ENCODE data around the gene PHF24.

- TF ChIP-seq E2F1 (CRISPR knock-in tag; IDR thresholded peaks at IDR 0.05) (no peak), NCOA5 (CRISPR knock-in tag; IDR thresholded peaks at IDR 0.05) (no peak), MTA3 (CRISPR knock-in tag; IDR thresholded peaks at IDR 0.05) (no peak), POLR2A (IDR thresholded peaks at IDR 0.05; ENCODE audit: insufficient read depth in 1 of 2, low read depth in 2 of 2, low read length in 2 of 2) (no peak), ZNF569 (CRISPR knock-in tag; IDR thresholded peaks at IDR 0.05; ENCODE audit: borderline replicate concordance) (no peak), HMG20A (CRISPR knock-in tag; IDR thresholded peaks at IDR 0.05; ENCODE audit: borderline replicate concordance) (no peak), FOXK1 (CRISPR knock-in tag; IDR thresholded peaks at IDR 0.05; ENCODE audit: borderline replicate concordance, low read depth) (no peak), ZNF274 (CRISPR knock-in tag; IDR thresholded peaks at IDR 0.05) (no peak), ZNF672 (CRISPR knock-in tag; IDR thresholded peaks at IDR 0.05) (no peak), ZNF362 (CRISPR knock-in tag; IDR thresholded peaks at IDR 0.05; ENCODE audit: borderline replicate concordance) (no peak), AFF4 (CRISPR knock-in tag; IDR thresholded peaks at IDR 0.05) (no peak), MAF1 (CRISPR knock-in tag; IDR thresholded peaks at IDR 0.05; ENCODE audit: borderline replicate concordance) (no peak), GMEB1 (CRISPR knock-in tag; IDR thresholded peaks at IDR 0.05; ENCODE audit: borderline replicate concordance) (no peak), SNRNP70 (IDR thresholded peaks at IDR 0.05; ENCODE audit: low read depth, low read length) (no peak)
These were observed 28.5 kb downstream of the PHF24 start for GRCh38 chr9:34986540-34987047.
